Adrenal gland (tissue), 5 donors: Measurements from ENCODE around the gene ARID5A.

ENCODE experiments used
- POLR2A ChIP-seq, 2 donors: fragments of 450-650 bp; IDR thresholded peaks; one replicate each; pipeline ENCODE4 v1.6.1; 2017; ENCODE audit warnings: antibody characterized with exemption in 2 of 2, mild to moderate bottlenecking in 2 of 2, moderate library complexity in 1 of 2
- TF ChIP-seq, protein P1 (sequence below), 6 experiments: fragments of 450-650 bp in 4 of 6; fragments of 200-600 bp in 2 of 6; sonication (generic) in 1 of 6; IDR thresholded peaks; 1 replicate in 5 of 6; 2 replicates in 1 of 6; pipeline versions ENCODE4 v1.5.1 to v1.8.0; 2016 to 2021; ENCODE audit warnings: antibody characterized with exemption in 6 of 6, mild to moderate bottlenecking in 2 of 6, moderate library complexity in 1 of 6
- donor health status: DM: no; HTN: no; CAD: no.

DNA sequence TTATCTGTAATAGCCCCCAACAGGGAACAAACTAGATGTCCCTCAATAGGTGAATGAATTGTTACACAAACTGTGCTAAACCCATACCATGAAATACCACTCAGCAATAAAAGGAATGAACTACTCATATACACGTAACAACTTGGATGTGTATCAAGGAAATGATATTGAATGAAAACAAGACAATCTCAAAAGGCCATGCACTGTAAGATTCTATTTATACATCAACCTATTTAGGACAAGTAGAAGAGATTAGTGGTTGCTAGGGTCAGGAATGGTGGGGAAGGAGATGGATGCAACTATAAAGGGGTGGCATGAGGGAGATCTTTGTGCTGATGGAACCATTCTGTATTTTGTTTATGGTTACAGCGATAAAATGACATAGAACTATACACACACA lies 54.5 kb downstream of the ARID5A start:
- no peak for TF ChIP-seq POLR2A (IDR thresholded peaks at IDR 0.05)
- TF ChIP-seq, protein P1, sequence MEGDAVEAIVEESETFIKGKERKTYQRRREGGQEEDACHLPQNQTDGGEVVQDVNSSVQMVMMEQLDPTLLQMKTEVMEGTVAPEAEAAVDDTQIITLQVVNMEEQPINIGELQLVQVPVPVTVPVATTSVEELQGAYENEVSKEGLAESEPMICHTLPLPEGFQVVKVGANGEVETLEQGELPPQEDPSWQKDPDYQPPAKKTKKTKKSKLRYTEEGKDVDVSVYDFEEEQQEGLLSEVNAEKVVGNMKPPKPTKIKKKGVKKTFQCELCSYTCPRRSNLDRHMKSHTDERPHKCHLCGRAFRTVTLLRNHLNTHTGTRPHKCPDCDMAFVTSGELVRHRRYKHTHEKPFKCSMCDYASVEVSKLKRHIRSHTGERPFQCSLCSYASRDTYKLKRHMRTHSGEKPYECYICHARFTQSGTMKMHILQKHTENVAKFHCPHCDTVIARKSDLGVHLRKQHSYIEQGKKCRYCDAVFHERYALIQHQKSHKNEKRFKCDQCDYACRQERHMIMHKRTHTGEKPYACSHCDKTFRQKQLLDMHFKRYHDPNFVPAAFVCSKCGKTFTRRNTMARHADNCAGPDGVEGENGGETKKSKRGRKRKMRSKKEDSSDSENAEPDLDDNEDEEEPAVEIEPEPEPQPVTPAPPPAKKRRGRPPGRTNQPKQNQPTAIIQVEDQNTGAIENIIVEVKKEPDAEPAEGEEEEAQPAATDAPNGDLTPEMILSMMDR (IDR thresholded peaks at IDR 0.05) = no peak
